Measurements from ENCODE around the gene RPGRIP1L. TPM values are rescaled to one million over a fixed set of nuclear protein-coding genes. Genes with fewer than 3 reads are reported as not detected.

The RPGRIP1L gene
- total RNA-seq, 6 experiments from 2014 or later = 16.3 to 19.1 (median 18.4) TPM

GRCh38 chr16:53588081-53588648 lies 115.5 kb downstream of the RPGRIP1L start:
- Mint-ChIP-seq H3K9me3 (no peaks in the 10 kb centered on the region; the same call in 1 of the 2 replicates), H3K36me3 (ENCODE audit: low read depth) (no peaks in the 10 kb centered on the region), H3K27me3 (ENCODE audit: insufficient read depth) (no peaks in the 10 kb centered on the region), H3K27ac (no peak overlapping the region), H3K4me3 (no peak overlapping the region), H3K4me1 (ENCODE audit: low read depth) (no peaks in the 10 kb centered on the region)
- DNase-seq = no peak
- no peak for TF ChIP-seq CTCF (IDR thresholded peaks at IDR 0.05)

- no peak overlapping the region for H3K27ac Mint-ChIP-seq
- H3K4me3 Mint-ChIP-seq = no peak overlapping the region
- H3K36me3 Mint-ChIP-seq (ENCODE audit: low read depth) = no peaks in the 10 kb centered on the region
- peaks cover 4% of the 10 kb centered on the region for H3K27me3 Mint-ChIP-seq (ENCODE audit: insufficient read depth)
- no peaks in the 10 kb centered on the region for H3K9me3 Mint-ChIP-seq
- no peak for DNase-seq
- no peak for TF ChIP-seq CTCF (IDR thresholded peaks at IDR 0.05)
- H3K4me1 Mint-ChIP-seq (ENCODE audit: low read depth) = no peaks in the 10 kb centered on the region
These were observed 120.3 kb downstream of the RPGRIP1L start for GRCh38 chr16:53583401-53583800.

- Mint-ChIP-seq H3K36me3 (ENCODE audit: low read depth) (no peaks in the 10 kb centered on the region), H3K27ac (no peak overlapping the region), H3K9me3 (no peaks in the 10 kb centered on the region), H3K27me3 (ENCODE audit: insufficient read depth) (peaks cover 6% of the 10 kb centered on the region), H3K4me3 (no peak overlapping the region), H3K4me1 (ENCODE audit: low read depth) (no peaks in the 10 kb centered on the region)
- DNase-seq = no peak
- no peak for TF ChIP-seq CTCF (IDR thresholded peaks at IDR 0.05)
These were observed 121.9 kb downstream of the RPGRIP1L start for GRCh38 chr16:53581784-53582183.

- DNase-seq = no peak
- Mint-ChIP-seq H3K4me1 (ENCODE audit: low read depth) (no peaks in the 10 kb centered on the region), H3K36me3 (ENCODE audit: low read depth) (no peaks in the 10 kb centered on the region), H3K27ac (no peak overlapping the region), H3K27me3 (ENCODE audit: insufficient read depth) (peaks cover 6% of the 10 kb centered on the region), H3K9me3 (no peaks in the 10 kb centered on the region), H3K4me3 (no peak overlapping the region)
- no peak for TF ChIP-seq CTCF (IDR thresholded peaks at IDR 0.05)
These were observed 123.4 kb downstream of the RPGRIP1L start for GRCh38 chr16:53580038-53580802.

GRCh38 chr16:53576904-53577303 lies 126.8 kb downstream of the RPGRIP1L start:
- H3K9me3 Mint-ChIP-seq = peaks cover 9% of the 10 kb centered on the region
- H3K4me1 Mint-ChIP-seq (ENCODE audit: low read depth) = no peaks in the 10 kb centered on the region
- no peak overlapping the region for H3K27ac Mint-ChIP-seq
- H3K36me3 Mint-ChIP-seq (ENCODE audit: low read depth) = 0 out of 2 replicates have a peak, but pooled peaks cover 5% of the 10 kb centered on the region
- no peak for DNase-seq
- H3K27me3 Mint-ChIP-seq (ENCODE audit: insufficient read depth) = peaks cover 8% of the 10 kb centered on the region
- H3K4me3 Mint-ChIP-seq = no peak overlapping the region
- TF ChIP-seq CTCF (IDR thresholded peaks at IDR 0.05) = no peak

Data from HFFc6 (cell line).